GM19351 (cell line): ENCODE measurements around the gene DYNC2I2.
A peak's percentile ranks its signal among the peaks of the same experiment; 100 is the strongest.
"Not testable (repeated sequence)": the region's sequence is repeated elsewhere in the genome, so short reads cannot be mapped to it uniquely, and the experiment has no call there.

Experiments
- ATAC-seq: cut with Tn5 transposase; IDR thresholded peaks from one replicate; pipeline ENCODE4 v1.9.1; 2021; ENCODE audit warnings: mild to moderate bottlenecking, moderate library complexity; ENCODE audit not compliant: unreplicated experiment

DYNC2I2 gene

GRCh38 chr9:128687453-128687852 is 30.8 kb upstream of the DYNC2I2 start:
- ATAC-seq = no peak

GRCh38 chr9:128685636-128686489 is 29.2 kb upstream of the DYNC2I2 start:
- ATAC-seq = no peak

- peak; percentile 41 for ATAC-seq
Observed at GRCh38 chr9:128684325-128685199, 27.9 kb upstream of the DYNC2I2 start.

- ATAC-seq = no peak
Observed at GRCh38 chr9:128684065-128684324, 27.3 kb upstream of the DYNC2I2 start.

- no peak for ATAC-seq
Observed at GRCh38 chr9:128683340-128684064, 26.9 kb upstream of the DYNC2I2 start.

- ATAC-seq = no peak
Observed at GRCh38 chr9:128677794-128678193, 21.1 kb upstream of the DYNC2I2 start.

GRCh38 chr9:128675382-128675781 is 18.7 kb upstream of the DYNC2I2 start:
- no peak for ATAC-seq

GRCh38 chr9:128669786-128670185 is 13.1 kb upstream of the DYNC2I2 start:
- ATAC-seq = no peak

GRCh38 chr9:128666481-128666941 is 9.9 kb upstream of the DYNC2I2 start:
- not testable (repeated sequence) for ATAC-seq

- ATAC-seq = no peak
Observed at GRCh38 chr9:128657796-128658195, 1.1 kb upstream of the DYNC2I2 start.

- no peak for ATAC-seq
Observed at GRCh38 chr9:128657344-128657704, 677 bp upstream of the DYNC2I2 start.

GRCh38 chr9:128654481-128654880 is 2.2 kb downstream of the DYNC2I2 start:
- ATAC-seq = no peak

GRCh38 chr9:128653908-128654307 is 2.7 kb downstream of the DYNC2I2 start:
- ATAC-seq = no peak

GRCh38 chr9:128651798-128652197 is 4.8 kb downstream of the DYNC2I2 start:
- ATAC-seq = no peak

GRCh38 chr9:128648206-128648605 is 8.4 kb downstream of the DYNC2I2 start:
- ATAC-seq = not testable (repeated sequence)

GRCh38 chr9:128643519-128644300 is 12.9 kb downstream of the DYNC2I2 start:
- peak; percentile 76 for ATAC-seq

- ATAC-seq = no peak
Observed at GRCh38 chr9:128642675-128643245, 13.9 kb downstream of the DYNC2I2 start.

- ATAC-seq = no peak
Observed at GRCh38 chr9:128640603-128641002, 16.0 kb downstream of the DYNC2I2 start.

GRCh38 chr9:128638580-128638979 is 18.1 kb downstream of the DYNC2I2 start:
- ATAC-seq = no peak

GRCh38 chr9:128637656-128638055 is 19.0 kb downstream of the DYNC2I2 start:
- no peak for ATAC-seq
